CD4-positive, alpha-beta T cell (primary cell): ENCODE measurements around the gene CD79B. TPM values are rescaled to one million over a fixed set of nuclear protein-coding genes. Genes with fewer than 3 reads are reported as not detected.

Experiments used
- ATAC-seq: fragments of 200-7000 bp; cut with Tn5 transposase; one replicate; pipeline ENCODE4 v1.10.0; 2022; ENCODE audit warnings: mild to moderate bottlenecking; ENCODE audit not compliant: poor library complexity
- CTCF ChIA-PET: fragments of 350-600 bp; sonication (Branson Sonifier 250); formaldehyde crosslinking; loops from one replicate; lab custom pipeline; 2021; ENCODE audit warnings: antibody characterized with exemption, inconsistent platforms; lab: Charles Lee
- POLR2A ChIA-PET: fragments of 350-600 bp; sonication (Branson Sonifier 250); formaldehyde crosslinking; loops from one replicate; lab custom pipeline; 2021; ENCODE audit warnings: antibody characterized with exemption, inconsistent platforms; lab: Charles Lee
- DNase-seq, 14 experiments: peaks; one replicate each; pipeline ENCODE4 v3.0.0-alpha.2; 2013 to 2020; ENCODE audit warnings: mixed read lengths in 2 of 14
- H3K27ac ChIP-seq, 2 donors: one replicate each; pipeline versions ENCODE4 v1.5.1 to v1.7.0; 2013; ENCODE audit warnings: low read length in 2 of 2, low read depth in 1 of 2, mild to moderate bottlenecking in 1 of 2
- H3K27me3 ChIP-seq, 2 experiments: 1 replicate in 1 of 2; 2 replicates in 1 of 2; pipeline versions ENCODE4 v1.6.1 to v1.7.0; 2013; ENCODE audit warnings: low read length in 2 of 2, control low read depth in 1 of 2, mild to moderate bottlenecking in 1 of 2, moderate library complexity in 1 of 2; ENCODE audit not compliant: insufficient read depth in 2 of 2, control insufficient read depth in 1 of 2
- H3K36me3 ChIP-seq: one replicate; pipeline ENCODE4 v1.6.1; 2013; ENCODE audit warnings: low read length, control low read depth; ENCODE audit not compliant: insufficient read depth
- H3K4me1 ChIP-seq: one replicate; pipeline ENCODE4 v1.6.1; 2013; ENCODE audit warnings: low read length, control low read depth; ENCODE audit not compliant: insufficient read depth
- H3K4me3 ChIP-seq: one replicate; pipeline ENCODE4 v1.5.1; 2013; ENCODE audit warnings: mild to moderate bottlenecking, low read length, moderate library complexity
- H3K9me3 ChIP-seq, 2 experiments: 1 replicate in 1 of 2; 2 replicates in 1 of 2; pipeline versions ENCODE4 v1.6.1 to v1.7.0; 2013; ENCODE audit warnings: low read length in 2 of 2, mild to moderate bottlenecking in 2 of 2, control low read depth in 1 of 2, moderate library complexity in 1 of 2; ENCODE audit not compliant: control insufficient read depth in 1 of 2, insufficient read depth in 1 of 2
- H3K27ac Mint-ChIP-seq: one replicate; pipeline ENCODE4 v1.8.0; 2020; ENCODE audit warnings: mixed read lengths
- H3K27me3 Mint-ChIP-seq: one replicate; pipeline ENCODE4 v1.8.0; 2021; ENCODE audit warnings: mixed read lengths
- H3K36me3 Mint-ChIP-seq: one replicate; pipeline ENCODE4 v1.8.0; 2021; ENCODE audit warnings: low read depth, mixed read lengths
- H3K4me1 Mint-ChIP-seq: one replicate; pipeline ENCODE4 v1.8.0; 2021; ENCODE audit warnings: low read depth, mixed read lengths
- H3K4me3 Mint-ChIP-seq: one replicate; pipeline ENCODE4 v1.8.0; 2020; ENCODE audit warnings: mild to moderate bottlenecking, mixed read lengths
- H3K9me3 Mint-ChIP-seq: one replicate; pipeline ENCODE4 v1.8.0; 2020; ENCODE audit warnings: mixed read lengths
- CTCF ChIP-seq: fragments of 200-600 bp; IDR thresholded peaks from one replicate; pipeline ENCODE4 v1.8.0; 2022; ENCODE audit warnings: antibody characterized with exemption, mild to moderate bottlenecking
- intact Hi-C, 2 experiments: fragments of 100-400 bp; cut with DNase I in 1 of 2; cut with micrococcal nuclease in 1 of 2; formaldehyde crosslinking; loops; one replicate each; pipeline versions ENCODE4 v1.15.1 to v1.9.0; 2023 to 2025; cut with DNase I, micrococcal nuclease
- total RNA-seq, 174 experiments: library from RNA in 2 of 174; stranded (reverse) in 2 of 174; gene quantifications; one replicate each; pipeline ENCODE4 v1.2.3 and lab custom pipeline; 2021 to 2026

The CD79B gene
- total RNA-seq, 2 experiments from 2014 or later: 5.3 to 5.5 TPM

DNA sequence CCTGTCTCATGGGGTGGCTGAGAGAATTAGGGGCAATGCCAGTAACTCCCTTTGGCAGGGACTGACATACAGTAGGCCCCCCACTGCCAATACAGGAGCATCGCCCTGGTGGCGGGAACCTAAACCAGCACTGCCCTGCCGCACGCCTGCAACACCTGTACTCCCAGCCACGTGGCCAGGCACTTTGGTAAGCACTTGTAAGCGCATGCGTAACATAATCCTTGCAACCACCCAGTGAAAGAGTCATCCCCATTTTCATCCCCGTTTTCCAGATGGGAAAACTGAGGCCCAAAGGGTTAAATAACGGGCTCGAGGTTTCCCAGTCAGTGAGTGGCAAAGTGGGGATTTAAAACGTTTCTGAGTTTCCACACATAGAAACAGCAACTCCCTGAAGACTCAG lies 23.1 kb upstream of the CD79B start:
- H3K27ac Mint-ChIP-seq: peak overlapping the region; percentile 70
- no peaks in the 10 kb centered on the region for H3K36me3 Mint-ChIP-seq
- intact Hi-C loops: no loop called here
- DNase-seq (no peak), ATAC-seq (no peak)
- POLR2A ChIA-PET: interaction anchor here (0.7 to 1.1 kb wide), 2 partner anchors 63 to 190 kb away, joined by 3 read pairs; no protein-coding TSS in a partner anchor
- TF ChIP-seq CTCF: no peak
- peaks cover 24% of the 10 kb centered on the region for H3K4me1 ChIP-seq
- peaks cover 34% of the 10 kb centered on the region for H3K4me1 Mint-ChIP-seq
- H3K27ac ChIP-seq: no peak overlapping the region
- no peaks in the 10 kb centered on the region for H3K27me3 ChIP-seq
- H3K4me3 ChIP-seq: no peak overlapping the region
- no peaks in the 10 kb centered on the region for H3K27me3 Mint-ChIP-seq
- no peaks in the 10 kb centered on the region for H3K9me3 ChIP-seq
- no peaks in the 10 kb centered on the region for H3K9me3 Mint-ChIP-seq
- H3K4me3 Mint-ChIP-seq: no peak overlapping the region
- CTCF ChIA-PET: interaction anchor here (0.8 to 1.2 kb wide), 2 partner anchors 9 to 35 kb away, joined by 4 read pairs; no protein-coding TSS in a partner anchor
- H3K36me3 ChIP-seq: no peaks in the 10 kb centered on the region

- Histone ChIP-seq H3K36me3 (no peaks in the 10 kb centered on the region), H3K27me3 (no peaks in the 10 kb centered on the region), H3K27ac (peak overlapping the region; percentile 10 to 44), H3K9me3 (no peaks in the 10 kb centered on the region), H3K4me3 (no peak overlapping the region), H3K4me1 (peaks cover 24% of the 10 kb centered on the region)
- ChIA-PET POLR2A (interaction anchor here (0.6 to 0.9 kb wide), 3 partner anchors 66 to 243 kb away, joined by 3 to 5 read pairs (median 5); partner anchors contain the start of gene ICAM2), CTCF (interaction anchor here (0.8 to 1.9 kb wide), 3 partner anchors 8 to 36 kb away, joined by 4 to 5 read pairs (median 4); no protein-coding TSS in a partner anchor)
- Mint-ChIP-seq H3K27me3 (no peaks in the 10 kb centered on the region), H3K4me1 (peaks cover 34% of the 10 kb centered on the region), H3K4me3 (peak overlapping the region; percentile 44), H3K9me3 (no peaks in the 10 kb centered on the region), H3K27ac (peak overlapping the region; percentile 70), H3K36me3 (no peaks in the 10 kb centered on the region)
- DNase-seq (peak in 10 of 14 experiments; percentile 17 to 75 (median 36)), ATAC-seq (peak; percentile 70)
- TF ChIP-seq CTCF: no peak
- intact Hi-C loops: no loop called here
Measured at GRCh38 chr17:63954402-63955063, 22.4 kb upstream of the CD79B start.

DNA sequence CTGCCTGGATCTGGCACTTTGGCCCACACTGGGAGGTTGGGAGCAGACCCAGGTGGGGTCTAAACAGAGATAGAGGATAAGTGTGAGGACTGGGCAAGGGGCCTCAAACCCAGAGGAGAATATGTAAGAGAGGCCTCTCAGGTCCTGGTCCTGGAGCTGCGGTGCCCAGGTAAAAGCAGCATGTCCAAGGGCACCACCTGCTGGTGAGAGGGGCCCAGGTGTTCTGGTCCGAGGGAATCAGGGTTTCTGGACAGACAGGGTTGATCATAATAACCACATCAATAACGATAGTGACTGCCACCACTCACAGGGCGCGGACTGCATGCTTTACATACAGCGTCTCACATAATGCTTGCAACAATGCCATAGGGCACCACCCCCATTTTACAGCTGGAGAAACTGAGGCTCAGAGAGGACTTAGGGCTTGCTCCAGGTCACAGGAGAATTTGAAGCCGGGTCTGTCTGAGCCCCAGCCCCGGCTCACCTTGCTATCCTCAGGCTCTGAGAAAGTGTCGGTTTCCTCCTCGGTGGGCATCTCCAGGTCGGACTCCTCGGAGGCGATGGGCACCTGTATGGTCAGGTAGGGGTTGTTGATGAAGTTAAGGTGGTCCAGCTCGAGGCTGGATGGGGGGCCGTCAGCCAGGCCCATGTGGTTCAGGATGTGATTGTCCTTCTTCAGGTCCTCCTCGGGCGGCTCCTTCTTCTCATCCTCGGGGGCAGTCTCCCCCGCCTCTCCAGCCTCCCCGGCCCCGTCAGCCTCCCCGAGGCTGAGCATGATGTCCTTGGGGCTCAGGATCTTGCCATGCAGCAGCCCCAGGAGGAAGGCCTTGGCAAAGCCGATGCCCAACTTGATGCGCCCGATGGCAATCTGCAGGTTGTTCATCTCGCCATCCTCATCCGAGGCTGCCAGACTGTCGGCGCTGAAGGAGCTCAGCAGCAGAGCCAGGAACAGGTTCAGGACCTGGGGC lies 19.1 kb upstream of the CD79B start:
- ATAC-seq: no peak
- Histone ChIP-seq H3K36me3 (no peaks in the 10 kb centered on the region), H3K4me1 (peaks cover 38% of the 10 kb centered on the region), H3K27me3 (no peaks in the 10 kb centered on the region), H3K4me3 (no peak overlapping the region), H3K27ac (no peak overlapping the region), H3K9me3 (no peaks in the 10 kb centered on the region)
- Mint-ChIP-seq H3K36me3 (no peaks in the 10 kb centered on the region), H3K27me3 (no peaks in the 10 kb centered on the region), H3K4me3 (no peak overlapping the region), H3K27ac (no peak overlapping the region), H3K4me1 (peaks cover 36% of the 10 kb centered on the region), H3K9me3 (no peaks in the 10 kb centered on the region)
- peak; percentile 15 for TF ChIP-seq CTCF
- peak in 9 of 14 experiments; percentile 14 to 62 (median 31) for DNase-seq
- ChIA-PET CTCF (interaction anchor here (0.5 to 2.0 kb wide), 2 partner anchors 32 to 35 kb away, joined by 3 to 7 read pairs; no protein-coding TSS in a partner anchor), POLR2A (interaction anchor here (1.1 kb wide), 1 partner anchor 32 kb away, joined by 4 read pairs; no protein-coding TSS in a partner anchor)
- intact Hi-C loops: no loop called here
